Measurements from ENCODE around the gene OCEL1.

OCEL1 gene

GRCh38 chr19:17227798-17228367 lies 1.9 kb downstream of the OCEL1 start:
- Histone ChIP-seq H3K14ac (ENCODE audit: low read length) (peak overlapping the region; percentile 25), H2BK5ac (ENCODE audit: low read depth, low read length, poor library complexity) (no peak overlapping the region), H2BK120ac (ENCODE audit: insufficient read depth, low read length, poor library complexity) (no peak overlapping the region), H4K91ac (ENCODE audit: low read depth, low read length) (peak overlapping the region; percentile 33), H2BK12ac (ENCODE audit: low read length) (no peak overlapping the region), H3K79me2 (ENCODE audit: control insufficient read depth, insufficient read depth, low read length, poor library complexity) (peaks cover 5% of the 10 kb centered on the region), H3K9me3 (ENCODE audit: insufficient read depth, low read depth, low read length) (no peaks in the 10 kb centered on the region), H3K27ac (ENCODE audit: low read depth, low read length) (no peak overlapping the region), H3K18ac (ENCODE audit: low read length) (no peak overlapping the region), H3K79me1 (ENCODE audit: low read length) (peaks cover 7% of the 10 kb centered on the region), H3K23ac (ENCODE audit: low read length) (no peak overlapping the region), H2AFZ (ENCODE audit: insufficient read depth, low read length, poor library complexity) (no peak overlapping the region), H3K4me1 (ENCODE audit: control insufficient read depth in 1 of 2, insufficient read depth in 2 of 2, low read length in 2 of 2) (peaks cover 6 to 9% of the 10 kb centered on the region in 2 experiments), H3K4me2 (ENCODE audit: low read length) (no peak overlapping the region), H4K12ac (ENCODE audit: low read depth, low read length) (peak overlapping the region; percentile 50), H4K8ac (ENCODE audit: low read depth, low read length) (no peak overlapping the region), H3K4me3 (ENCODE audit: low read depth, low read length) (no peak overlapping the region), H3K27me3 (ENCODE audit: insufficient read depth, low read length) (no peaks in the 10 kb centered on the region), H2AK5ac (ENCODE audit: low read length) (no peak overlapping the region), H3K36me3 (ENCODE audit: control insufficient read depth in 1 of 2, insufficient read depth in 2 of 2, low read length in 2 of 2) (peaks cover 30 to 31% of the 10 kb centered on the region in 2 experiments), H3K4ac (ENCODE audit: low read depth, low read length) (no peak overlapping the region), H3K9ac (ENCODE audit: low read length) (no peak overlapping the region)
- no peak for DNase-seq
- no CpG with 5 or more reads among the region's 13 CpGs for WGBS (ENCODE audit: extremely low coverage, insufficient coverage, insufficient read length)

DNA sequence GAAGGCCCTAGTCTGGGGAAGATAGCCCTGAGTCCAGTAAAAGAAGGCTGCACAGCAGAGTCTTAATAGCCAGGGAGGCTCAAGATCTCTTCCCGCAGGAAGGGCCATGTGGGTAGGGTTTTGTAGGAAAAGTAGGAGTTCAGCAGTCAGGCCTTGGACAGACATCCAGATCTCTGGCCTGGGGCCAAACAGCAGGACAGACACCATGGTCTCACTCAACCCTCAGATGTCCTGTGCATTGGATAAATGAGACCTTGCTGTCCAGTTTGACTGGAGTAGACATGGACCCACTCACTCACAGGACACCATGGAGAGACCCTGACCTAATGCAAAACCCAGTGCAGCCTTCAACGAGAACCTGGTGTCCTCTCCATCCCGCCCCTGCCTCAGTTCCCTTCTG lies 3.9 kb downstream of the OCEL1 start:
- Histone ChIP-seq H4K8ac (ENCODE audit: low read depth, low read length) (no peak overlapping the region), H3K18ac (ENCODE audit: low read length) (no peak overlapping the region)

DNA sequence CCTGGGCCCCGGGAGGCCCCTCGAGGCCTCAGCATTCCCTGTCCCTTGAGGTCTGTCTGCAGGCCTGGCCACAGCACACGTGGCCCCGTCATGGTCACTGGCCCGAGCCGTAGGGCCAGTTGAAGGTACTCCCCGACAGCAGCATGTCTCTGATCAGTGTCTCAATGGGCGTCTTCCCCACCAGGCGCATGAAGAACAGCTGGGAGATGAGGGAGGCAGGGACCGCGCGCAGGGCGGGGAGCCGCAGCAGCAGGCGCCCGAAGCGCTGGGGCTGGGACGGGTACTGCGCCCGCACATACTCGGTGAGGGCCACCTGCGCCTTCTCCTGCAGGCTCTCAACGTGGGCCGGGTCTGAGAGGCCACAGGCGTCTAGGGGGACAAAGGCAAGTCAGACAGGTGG lies 6.2 kb downstream of the OCEL1 start:
- no peak overlapping the region for H2BK12ac ChIP-seq (ENCODE audit: low read length)
- no peak overlapping the region for H3K27ac ChIP-seq (ENCODE audit: low read depth, low read length)
- H3K4ac ChIP-seq (ENCODE audit: low read depth, low read length), result no peak overlapping the region
- no peak overlapping the region for H3K4me3 ChIP-seq (ENCODE audit: low read depth, low read length)
- no peak overlapping the region for H3K23ac ChIP-seq (ENCODE audit: low read length)
- no peak overlapping the region for H4K12ac ChIP-seq (ENCODE audit: low read depth, low read length)
- no peak overlapping the region for H3K4me2 ChIP-seq (ENCODE audit: low read length)
- H3K79me1 ChIP-seq (ENCODE audit: low read length), result peaks cover 6% of the 10 kb centered on the region
- DNase-seq, result no peak
- no peak overlapping the region for H2BK5ac ChIP-seq (ENCODE audit: low read depth, low read length, poor library complexity)
- no peak overlapping the region for H2BK120ac ChIP-seq (ENCODE audit: insufficient read depth, low read length, poor library complexity)
- H3K14ac ChIP-seq (ENCODE audit: low read length), result no peak overlapping the region
- no peak overlapping the region for H4K8ac ChIP-seq (ENCODE audit: low read depth, low read length)
- no peak overlapping the region for H4K91ac ChIP-seq (ENCODE audit: low read depth, low read length)
- no peaks in the 10 kb centered on the region for H3K9me3 ChIP-seq (ENCODE audit: insufficient read depth, low read depth, low read length)
- peak overlapping the region; percentile 30 for H3K18ac ChIP-seq (ENCODE audit: low read length)
- H2AFZ ChIP-seq (ENCODE audit: insufficient read depth, low read length, poor library complexity), result no peak overlapping the region
- H2AK5ac ChIP-seq (ENCODE audit: low read length), result no peak overlapping the region
- peaks cover 5% of the 10 kb centered on the region for H3K79me2 ChIP-seq (ENCODE audit: control insufficient read depth, insufficient read depth, low read length, poor library complexity)
- H3K9ac ChIP-seq (ENCODE audit: low read length), result no peak overlapping the region
- H3K27me3 ChIP-seq (ENCODE audit: insufficient read depth, low read length), result no peaks in the 10 kb centered on the region
- H3K4me1 ChIP-seq (ENCODE audit: control insufficient read depth in 1 of 2, insufficient read depth in 2 of 2, low read length in 2 of 2), result peaks cover 16 to 19% of the 10 kb centered on the region in 2 experiments
- peaks cover 56 to 63% of the 10 kb centered on the region in 2 experiments for H3K36me3 ChIP-seq (ENCODE audit: control insufficient read depth in 1 of 2, insufficient read depth in 2 of 2, low read length in 2 of 2)
- WGBS (ENCODE audit: extremely low coverage, insufficient coverage, insufficient read length), result no CpG with 5 or more reads among the region's 25 CpGs

More for the DNA sequence above, 3.9 kb downstream of the OCEL1 start:
- Histone ChIP-seq H2AK5ac (ENCODE audit: low read length) (no peak overlapping the region), H4K91ac (ENCODE audit: low read depth, low read length) (no peak overlapping the region), H2BK5ac (ENCODE audit: low read depth, low read length, poor library complexity) (no peak overlapping the region), H3K79me2 (ENCODE audit: control insufficient read depth, insufficient read depth, low read length, poor library complexity) (peaks cover 5% of the 10 kb centered on the region), H3K14ac (ENCODE audit: low read length) (no peak overlapping the region), H3K9ac (ENCODE audit: low read length) (no peak overlapping the region), H2AFZ (ENCODE audit: insufficient read depth, low read length, poor library complexity) (no peak overlapping the region), H3K4me3 (ENCODE audit: low read depth, low read length) (no peak overlapping the region), H3K4ac (ENCODE audit: low read depth, low read length) (no peak overlapping the region), H3K27me3 (ENCODE audit: insufficient read depth, low read length) (no peaks in the 10 kb centered on the region), H3K79me1 (ENCODE audit: low read length) (peaks cover 7% of the 10 kb centered on the region), H3K4me1 (ENCODE audit: control insufficient read depth in 1 of 2, insufficient read depth in 2 of 2, low read length in 2 of 2) (peaks cover 8 to 11% of the 10 kb centered on the region in 2 experiments), H4K12ac (ENCODE audit: low read depth, low read length) (no peak overlapping the region), H3K27ac (ENCODE audit: low read depth, low read length) (no peak overlapping the region), H2BK120ac (ENCODE audit: insufficient read depth, low read length, poor library complexity) (no peak overlapping the region), H2BK12ac (ENCODE audit: low read length) (no peak overlapping the region), H3K36me3 (ENCODE audit: control insufficient read depth in 1 of 2, insufficient read depth in 2 of 2, low read length in 2 of 2) (peaks cover 45 to 47% of the 10 kb centered on the region in 2 experiments), H3K23ac (ENCODE audit: low read length) (no peak overlapping the region), H3K4me2 (ENCODE audit: low read length) (no peak overlapping the region), H3K9me3 (ENCODE audit: insufficient read depth, low read depth, low read length) (no peaks in the 10 kb centered on the region)
- no peak for DNase-seq
- WGBS (ENCODE audit: extremely low coverage, insufficient coverage, insufficient read length), result no CpG with 5 or more reads among the region's 3 CpGs

GRCh38 chr19:17234911-17235299 lies 8.9 kb downstream of the OCEL1 start:
- peak overlapping the region; percentile 64 for H4K8ac ChIP-seq (ENCODE audit: low read depth, low read length)
- H3K4ac ChIP-seq (ENCODE audit: low read depth, low read length), result peak overlapping the region; percentile 38
- H2BK120ac ChIP-seq (ENCODE audit: insufficient read depth, low read length, poor library complexity), result no peak overlapping the region
- H3K18ac ChIP-seq (ENCODE audit: low read length), result peak overlapping the region; percentile 81
- peaks cover 6% of the 10 kb centered on the region for H3K79me1 ChIP-seq (ENCODE audit: low read length)
- H3K36me3 ChIP-seq (ENCODE audit: control insufficient read depth in 1 of 2, insufficient read depth in 2 of 2, low read length in 2 of 2), result peaks cover 68 to 70% of the 10 kb centered on the region in 2 experiments
- peak overlapping the region; percentile 31 for H4K12ac ChIP-seq (ENCODE audit: low read depth, low read length)
- H3K4me2 ChIP-seq (ENCODE audit: low read length), result peak overlapping the region; percentile 70
- H3K79me2 ChIP-seq (ENCODE audit: control insufficient read depth, insufficient read depth, low read length, poor library complexity), result peaks cover 7% of the 10 kb centered on the region
- peaks cover 16 to 19% of the 10 kb centered on the region in 2 experiments for H3K4me1 ChIP-seq (ENCODE audit: control insufficient read depth in 1 of 2, insufficient read depth in 2 of 2, low read length in 2 of 2)
- no peak overlapping the region for H3K23ac ChIP-seq (ENCODE audit: low read length)
- H2BK5ac ChIP-seq (ENCODE audit: low read depth, low read length, poor library complexity), result no peak overlapping the region
- H3K27ac ChIP-seq (ENCODE audit: low read depth, low read length), result no peak overlapping the region
- no peaks in the 10 kb centered on the region for H3K27me3 ChIP-seq (ENCODE audit: insufficient read depth, low read length)
- no peak overlapping the region for H3K14ac ChIP-seq (ENCODE audit: low read length)
- H2BK12ac ChIP-seq (ENCODE audit: low read length), result no peak overlapping the region
- H3K9me3 ChIP-seq (ENCODE audit: insufficient read depth, low read depth, low read length), result peaks cover 1% of the 10 kb centered on the region
- peak overlapping the region; percentile 63 for H4K91ac ChIP-seq (ENCODE audit: low read depth, low read length)
- no CpG with 5 or more reads among the region's 11 CpGs for WGBS (ENCODE audit: extremely low coverage, insufficient coverage, insufficient read length)
- H2AK5ac ChIP-seq (ENCODE audit: low read length), result no peak overlapping the region
- H2AFZ ChIP-seq (ENCODE audit: insufficient read depth, low read length, poor library complexity), result no peak overlapping the region
- H3K4me3 ChIP-seq (ENCODE audit: low read depth, low read length), result no peak overlapping the region
- H3K9ac ChIP-seq (ENCODE audit: low read length), result no peak overlapping the region
- DNase-seq, result peak in 1 of 2 donors; percentile 64
